K562 (cell line): ENCODE results near the gene ETV2. TPM values are rescaled to one million over a fixed set of nuclear protein-coding genes. Genes with fewer than 3 reads are reported as not detected.
A peak's percentile ranks its signal among the peaks of the same experiment; 100 is the strongest.

Source experiments
- ASH1L ChIP-seq: fragments of 450-650 bp; IDR thresholded peaks from 2 replicates; pipeline ENCODE4 v1.6.1; 2018; ENCODE audit warnings: borderline replicate concordance, mild to moderate bottlenecking, low read depth; ENCODE audit not compliant: partially characterized antibody
- NFYB ChIP-seq: IDR thresholded peaks from 2 replicates; pipeline ENCODE4 v1.6.1; 2011; ENCODE audit warnings: mild to moderate bottlenecking, moderate library complexity; ENCODE audit not compliant: insufficient read length; ENCODE audit errors: extremely low read depth
- PBX2 ChIP-seq, 2 experiments: IDR thresholded peaks in 1 of 2; conservative IDR thresholded peaks in 1 of 2; 2 replicates each; pipeline ENCODE4 v1.6.1; 2016; ENCODE audit warnings: low read depth in 2 of 2, mild to moderate bottlenecking in 1 of 2, missing compliant biosample characterization in 1 of 2, missing genetic modification characterization in 1 of 2, moderate library complexity in 1 of 2
- YY1 ChIP-seq, 3 experiments: IDR thresholded peaks; 2 replicates each; pipeline ENCODE4 v1.6.1; 2011; ENCODE audit warnings: low read length in 2 of 3, mild to moderate bottlenecking in 2 of 3, moderate library complexity in 2 of 3, borderline replicate concordance in 1 of 3, control low read depth in 1 of 3, low read depth in 1 of 3; ENCODE audit not compliant: insufficient read depth in 3 of 3, insufficient replicate concordance in 2 of 3, control insufficient read depth in 1 of 3, insufficient read length in 1 of 3; ENCODE audit errors: extremely low read depth in 1 of 3
- ZBTB11 ChIP-seq, 3 experiments: fragments of 200-800 bp in 1 of 3; fragments of 250-450 bp in 1 of 3; fragments of 450-650 bp in 1 of 3; sonication (Bioruptor Pico) in 1 of 3; sonication (Bioruptor generic) in 1 of 3; formaldehyde crosslinking in 1 of 3; IDR thresholded peaks; 2 replicates each; pipeline versions ENCODE4 v1.6.1 to v1.8.0; 2016 to 2022; ENCODE audit warnings: mild to moderate bottlenecking in 2 of 3, missing genetic modification characterization in 2 of 3, missing compliant biosample characterization in 1 of 3, moderate library complexity in 1 of 3
- ZNF140 ChIP-seq: fragments of 250-450 bp; sonication (Bioruptor Pico); IDR thresholded peaks from 2 replicates; pipeline ENCODE4 v1.8.0; 2021; ENCODE audit warnings: moderate library complexity, mild to moderate bottlenecking, inconsistent platforms
- polyA plus RNA-seq, 8 experiments: library from polyadenylated mRNA; depleted of rRNA in 4 of 8; stranded (reverse) in 5 of 8; unstranded in 3 of 8; fragments of >200 nt; fragmentation: Nextera tagmentation in 2 of 8; fragmentation: Illumina TruSeq in 1 of 8; extraction: Ambion mirVana in 2 of 8; extraction: Trizol in 1 of 8; gene quantifications; 2 replicates each; pipeline versions ENCODE4 v1.2.1 to v1.2.3, GENCODE V29; 2011 to 2014; ENCODE audit warnings: inconsistent platforms in 1 of 8, missing spikeins in 1 of 8
- total RNA-seq, 7 experiments: library from RNA; depleted of rRNA in 6 of 7; stranded (reverse); fragments of >200 nt in 6 of 7; fragmentation: Illumina TruSeq in 2 of 7; extraction: Trizol in 2 of 7; gene quantifications; 2 replicates each; pipeline versions ENCODE4 v1.2.1 to v1.2.3, GENCODE V29; 2011 to 2021; ENCODE audit warnings: low replicate concordance in 1 of 7

ETV2 gene
- total and polyA plus RNA-seq, 9 of the 15 experiments (the other 6 are each of a cell fraction or from before 2014, with no cell fraction given), result 0.11 to 3.7 (median 0.55) TPM

GRCh38 chr19:35596366-35596999, 45.1 kb upstream of the ETV2 start (continued):
- TF ChIP-seq ZBTB11 (CRISPR knock-in tag; IDR thresholded peaks at IDR 0.05), result no peak
- peak; percentile 64 for TF ChIP-seq ASH1L
- no peak for TF ChIP-seq PBX2 (CRISPR knock-in tag; IDR thresholded peaks at IDR 0.05; ENCODE audit: low read depth)
- peak; percentile 65 for TF ChIP-seq PBX2 (tag; conservative IDR thresholded peaks at IDR 0.05; ENCODE audit: low read depth)
- no peak for TF ChIP-seq ZNF140 (CRISPR knock-in tag)
- TF ChIP-seq YY1 (IDR thresholded peaks at IDR 0.05; ENCODE audit: borderline replicate concordance in 1 of 3, control insufficient read depth in 1 of 3, extremely low read depth in 1 of 3, insufficient read depth in 3 of 3, insufficient read length in 1 of 3, insufficient replicate concordance in 2 of 3, low read depth in 1 of 3, low read length in 2 of 3), result peak in 1 of 3 experiments; percentile 45
- TF ChIP-seq NFYB, result peak; percentile 81
- TF ChIP-seq, all 486 proteins: peak for 8
